Esophagus muscularis mucosa (tissue), 3 donors: Measurements from ENCODE around the gene DVL1.

ENCODE experiments used
- CTCF ChIP-seq, 3 experiments: fragments of 200-600 bp in 2 of 3; fragments of 450-650 bp in 1 of 3; sonication (generic) in 2 of 3; IDR thresholded peaks; one replicate each; pipeline ENCODE4 v1.5.1; 2017 to 2019; ENCODE audit warnings: antibody characterized with exemption in 3 of 3, mild to moderate bottlenecking in 2 of 3, moderate library complexity in 1 of 3
- POLR2A ChIP-seq: fragments of 450-650 bp; IDR thresholded peaks from one replicate; pipeline ENCODE4 v1.6.1; 2017; ENCODE audit warnings: antibody characterized with exemption, moderate library complexity, mild to moderate bottlenecking, low read depth

- no peak for TF ChIP-seq POLR2A
- TF ChIP-seq CTCF (IDR thresholded peaks at IDR 0.05) = no peak
These were observed 38.2 kb upstream of the DVL1 start for GRCh38 chr1:1387098-1388077.
